Trophoblast cell (in vitro differentiated cells and primary cell): ENCODE measurements around the gene SLC45A2.

Source experiments
- DNase-seq, 2 donors: peaks; one replicate each; pipeline ENCODE4 v3.0.0-alpha.2; 2016
- H2AFZ ChIP-seq: 2 replicates; pipeline ENCODE4 v1.6.1; 2013; ENCODE audit warnings: low read length, moderate library complexity, mild to moderate bottlenecking; ENCODE audit not compliant: insufficient read depth, poor library complexity
- H2AK5ac ChIP-seq: 2 replicates; pipeline ENCODE4 v1.6.1; 2013; ENCODE audit warnings: mild to moderate bottlenecking, low read length
- H2BK120ac ChIP-seq: 2 replicates; pipeline ENCODE4 v1.6.1; 2013; ENCODE audit warnings: low read length, mild to moderate bottlenecking, moderate library complexity; ENCODE audit not compliant: insufficient read depth, poor library complexity
- H2BK12ac ChIP-seq: 2 replicates; pipeline ENCODE4 v1.6.1; 2013; ENCODE audit warnings: mild to moderate bottlenecking, low read length, moderate library complexity
- H2BK5ac ChIP-seq: 2 replicates; pipeline ENCODE4 v1.6.1; 2013; ENCODE audit warnings: low read length, low read depth, moderate library complexity, mild to moderate bottlenecking; ENCODE audit not compliant: poor library complexity
- H3K14ac ChIP-seq: 2 replicates; pipeline ENCODE4 v1.6.1; 2013; ENCODE audit warnings: mild to moderate bottlenecking, low read length
- H3K18ac ChIP-seq: 2 replicates; pipeline ENCODE4 v1.6.1; 2013; ENCODE audit warnings: mild to moderate bottlenecking, low read length
- H3K23ac ChIP-seq: 2 replicates; pipeline ENCODE4 v1.6.1; 2013; ENCODE audit warnings: low read length
- H3K27ac ChIP-seq: 2 replicates; pipeline ENCODE4 v1.5.1; 2013; ENCODE audit warnings: low read depth, mild to moderate bottlenecking, inconsistent platforms, low read length, moderate library complexity
- H3K27me3 ChIP-seq: 2 replicates; pipeline ENCODE4 v1.6.1; 2013; ENCODE audit warnings: inconsistent platforms, mild to moderate bottlenecking, low read length, moderate library complexity; ENCODE audit not compliant: insufficient read depth
- H3K36me3 ChIP-seq, 2 experiments: 1 replicate in 1 of 2; 2 replicates in 1 of 2; pipeline ENCODE4 v1.6.1; 2013; ENCODE audit warnings: low read length in 2 of 2, mild to moderate bottlenecking in 2 of 2, moderate library complexity in 1 of 2; ENCODE audit not compliant: insufficient read depth in 2 of 2, control insufficient read depth in 1 of 2
- H3K4ac ChIP-seq: 2 replicates; pipeline ENCODE4 v1.6.1; 2013; ENCODE audit warnings: low read depth, mild to moderate bottlenecking, low read length, moderate library complexity
- H3K4me1 ChIP-seq, 2 experiments: 1 replicate in 1 of 2; 2 replicates in 1 of 2; pipeline ENCODE4 v1.6.1; 2013; ENCODE audit warnings: low read length in 2 of 2, mild to moderate bottlenecking in 2 of 2, moderate library complexity in 1 of 2; ENCODE audit not compliant: insufficient read depth in 2 of 2, control insufficient read depth in 1 of 2
- H3K4me2 ChIP-seq: 2 replicates; pipeline ENCODE4 v1.6.1; 2013; ENCODE audit warnings: inconsistent platforms, mild to moderate bottlenecking, low read length, moderate library complexity
- H3K4me3 ChIP-seq: 2 replicates; pipeline ENCODE4 v1.5.1; 2013; ENCODE audit warnings: mild to moderate bottlenecking, low read depth, low read length, inconsistent platforms
- H3K79me1 ChIP-seq: one replicate; pipeline ENCODE4 v1.6.1; 2013; ENCODE audit warnings: low read length
- H3K79me2 ChIP-seq: 2 replicates; pipeline ENCODE4 v1.6.1; 2013; ENCODE audit warnings: low read length, mild to moderate bottlenecking; ENCODE audit not compliant: control insufficient read depth, insufficient read depth, poor library complexity
- H3K9ac ChIP-seq: 2 replicates; pipeline ENCODE4 v1.6.1; 2013; ENCODE audit warnings: mild to moderate bottlenecking, low read length
- H3K9me3 ChIP-seq: 2 replicates; pipeline ENCODE4 v1.6.1; 2013; ENCODE audit warnings: low read depth, mild to moderate bottlenecking, control low read depth, inconsistent platforms, low read length; ENCODE audit not compliant: insufficient read depth
- H4K12ac ChIP-seq: 2 replicates; pipeline ENCODE4 v1.6.1; 2013; ENCODE audit warnings: low read depth, mild to moderate bottlenecking, low read length, moderate library complexity
- H4K8ac ChIP-seq: 2 replicates; pipeline ENCODE4 v1.6.1; 2013; ENCODE audit warnings: low read depth, mild to moderate bottlenecking, low read length, moderate library complexity
- H4K91ac ChIP-seq: one replicate; pipeline ENCODE4 v1.6.1; 2013; ENCODE audit warnings: low read depth, mild to moderate bottlenecking, low read length, moderate library complexity
- WGBS: extraction: QIAGEN DNeasy Blood & Tissue Kit; methylation state at CpG from one replicate; pipeline ENCODE4 v1.1.7; 2013; ENCODE audit warnings: missing lambda C conversion rate; ENCODE audit not compliant: insufficient read length, insufficient coverage; ENCODE audit errors: extremely low coverage; 5-methylcytosine and 5-hydroxymethylcytosine counted together

Gene SLC45A2

GRCh38 chr5:33980030-33980429 is 4.5 kb downstream of the SLC45A2 start:
- no peak overlapping the region for H4K91ac ChIP-seq
- no CpG with 5 or more reads among the region's 3 CpGs for WGBS
- DNase-seq, result no peak
- H3K18ac ChIP-seq, result no peak overlapping the region
- H3K23ac ChIP-seq, result no peak overlapping the region
- no peak overlapping the region for H3K4me3 ChIP-seq
- no peak overlapping the region for H3K4me2 ChIP-seq
- no peak overlapping the region for H2AFZ ChIP-seq
- H3K79me1 ChIP-seq, result no peaks in the 10 kb centered on the region
- H2BK120ac ChIP-seq, result no peak overlapping the region
- H3K4me1 ChIP-seq, result no peaks in the 10 kb centered on the region
- no peak overlapping the region for H2AK5ac ChIP-seq
- H3K9me3 ChIP-seq, result peaks cover 5% of the 10 kb centered on the region
- H3K27me3 ChIP-seq, result no peaks in the 10 kb centered on the region
- H3K27ac ChIP-seq, result no peak overlapping the region
- no peak overlapping the region for H3K9ac ChIP-seq
- H3K36me3 ChIP-seq, result no peaks in the 10 kb centered on the region
- H3K14ac ChIP-seq, result no peak overlapping the region
- H2BK5ac ChIP-seq, result no peak overlapping the region
- no peak overlapping the region for H4K12ac ChIP-seq
- H2BK12ac ChIP-seq, result no peak overlapping the region
- H3K79me2 ChIP-seq, result no peaks in the 10 kb centered on the region
- H3K4ac ChIP-seq, result no peak overlapping the region
- no peak overlapping the region for H4K8ac ChIP-seq

- Histone ChIP-seq H2BK12ac (no peak overlapping the region), H3K36me3 (no peaks in the 10 kb centered on the region), H4K91ac (no peak overlapping the region), H4K12ac (no peak overlapping the region), H3K27me3 (no peaks in the 10 kb centered on the region), H3K23ac (no peak overlapping the region), H2BK5ac (no peak overlapping the region), H3K4ac (no peak overlapping the region), H4K8ac (no peak overlapping the region), H3K79me1 (no peaks in the 10 kb centered on the region), H2AK5ac (no peak overlapping the region), H3K14ac (no peak overlapping the region), H3K27ac (no peak overlapping the region), H3K4me3 (no peak overlapping the region), H3K4me1 (no peaks in the 10 kb centered on the region), H2BK120ac (no peak overlapping the region), H3K9ac (no peak overlapping the region), H2AFZ (no peak overlapping the region), H3K4me2 (no peak overlapping the region), H3K9me3 (peaks cover 2% of the 10 kb centered on the region), H3K79me2 (no peaks in the 10 kb centered on the region), H3K18ac (no peak overlapping the region)
- no peak for DNase-seq
- no CpG with 5 or more reads among the region's 1 CpG for WGBS
Measured at GRCh38 chr5:33978306-33978705, 6.2 kb downstream of the SLC45A2 start.

GRCh38 chr5:33976307-33976706 is 8.2 kb downstream of the SLC45A2 start:
- H2AFZ ChIP-seq, result no peak overlapping the region
- H3K79me2 ChIP-seq, result no peaks in the 10 kb centered on the region
- DNase-seq, result no peak
- no peak overlapping the region for H3K9ac ChIP-seq
- no peak overlapping the region for H4K91ac ChIP-seq
- no peak overlapping the region for H4K12ac ChIP-seq
- H3K79me1 ChIP-seq, result no peaks in the 10 kb centered on the region
- H3K9me3 ChIP-seq, result peaks cover 2% of the 10 kb centered on the region
- no peak overlapping the region for H3K4ac ChIP-seq
- no peak overlapping the region for H4K8ac ChIP-seq
- H3K27ac ChIP-seq, result no peak overlapping the region
- H3K27me3 ChIP-seq, result no peaks in the 10 kb centered on the region
- H3K4me2 ChIP-seq, result no peak overlapping the region
- no peak overlapping the region for H2AK5ac ChIP-seq
- no peak overlapping the region for H3K23ac ChIP-seq
- WGBS, result no CpG with 5 or more reads among the region's 1 CpG
- H3K14ac ChIP-seq, result no peak overlapping the region
- H3K4me3 ChIP-seq, result no peak overlapping the region
- no peaks in the 10 kb centered on the region for H3K4me1 ChIP-seq
- no peak overlapping the region for H3K18ac ChIP-seq
- no peak overlapping the region for H2BK5ac ChIP-seq
- H2BK12ac ChIP-seq, result no peak overlapping the region
- no peaks in the 10 kb centered on the region for H3K36me3 ChIP-seq
- no peak overlapping the region for H2BK120ac ChIP-seq

- no peaks in the 10 kb centered on the region for H3K27me3 ChIP-seq
- no peaks in the 10 kb centered on the region for H3K36me3 ChIP-seq
- peaks cover under 1% of the 10 kb centered on the region for H3K9me3 ChIP-seq
- H3K4me1 ChIP-seq, result no peaks in the 10 kb centered on the region
- H3K4ac ChIP-seq, result no peak overlapping the region
- no peaks in the 10 kb centered on the region for H3K79me1 ChIP-seq
- no peak overlapping the region for H2AFZ ChIP-seq
- no peak overlapping the region for H4K8ac ChIP-seq
- H2BK5ac ChIP-seq, result no peak overlapping the region
- no peak overlapping the region for H4K12ac ChIP-seq
- H2BK12ac ChIP-seq, result no peak overlapping the region
- no peak overlapping the region for H3K14ac ChIP-seq
- H3K4me2 ChIP-seq, result no peak overlapping the region
- WGBS, result no CpG with 5 or more reads among the region's 5 CpGs
- H2BK120ac ChIP-seq, result no peak overlapping the region
- no peak overlapping the region for H2AK5ac ChIP-seq
- no peaks in the 10 kb centered on the region for H3K79me2 ChIP-seq
- no peak overlapping the region for H3K27ac ChIP-seq
- no peak overlapping the region for H3K4me3 ChIP-seq
- DNase-seq, result no peak
- H3K18ac ChIP-seq, result no peak overlapping the region
- no peak overlapping the region for H4K91ac ChIP-seq
- H3K23ac ChIP-seq, result no peak overlapping the region
- H3K9ac ChIP-seq, result no peak overlapping the region
Measured at GRCh38 chr5:33975852-33976251, 8.6 kb downstream of the SLC45A2 start.
